ENCODE data around the gene NFAM1. TPM values are rescaled to one million over a fixed set of nuclear protein-coding genes. Genes with fewer than 3 reads are reported as not detected.

Gene NFAM1
- total and polyA plus RNA-seq, 3 donors from 2014 or later = 0.71 to 2.8 (median 1.2) TPM

GRCh38 chr22:42442748-42443147 is 10.5 kb upstream of the NFAM1 start:
- no peak for DNase-seq
- intact Hi-C loops (cut with DNase I; ENCODE audit: low total_unique reads) = no loop called here
- Histone ChIP-seq H3K27me3 (no peaks in the 10 kb centered on the region), H3K36me3 (ENCODE audit: low read depth, missing control alignments) (no peaks in the 10 kb centered on the region), H3K4me3 (no peak overlapping the region), H3K4me1 (peaks cover 13% of the 10 kb centered on the region), H3K27ac (no peak overlapping the region), H3K9me3 (no peaks in the 10 kb centered on the region)
- TF ChIP-seq CTCF (IDR thresholded peaks at IDR 0.05) (no peak), POLR2A (IDR thresholded peaks at IDR 0.05) (no peak)
- WGBS, 2 donors = 84 to 94% methylated on average over 4 of the region's 4 CpGs

GRCh38 chr22:42440728-42441127 is 8.5 kb upstream of the NFAM1 start:
- Histone ChIP-seq H3K4me3 (no peak overlapping the region), H3K4me1 (peaks cover 24% of the 10 kb centered on the region), H3K27ac (no peak overlapping the region), H3K27me3 (no peaks in the 10 kb centered on the region), H3K9me3 (no peaks in the 10 kb centered on the region), H3K36me3 (ENCODE audit: low read depth, missing control alignments) (no peaks in the 10 kb centered on the region)
- 87 to 92% methylated on average over 14 to 15 of the region's 15 CpGs for WGBS, 2 donors
- DNase-seq = no peak
- TF ChIP-seq POLR2A (IDR thresholded peaks at IDR 0.05) = no peak
- no peak for TF ChIP-seq CTCF (IDR thresholded peaks at IDR 0.05)
- intact Hi-C loops (cut with DNase I; ENCODE audit: low total_unique reads) = no loop called here

GRCh38 chr22:42439821-42440674 is 7.8 kb upstream of the NFAM1 start:
- H3K4me1 ChIP-seq = peaks cover 24% of the 10 kb centered on the region
- H3K9me3 ChIP-seq = no peaks in the 10 kb centered on the region
- DNase-seq = no peak
- TF ChIP-seq POLR2A (IDR thresholded peaks at IDR 0.05) = no peak
- TF ChIP-seq CTCF (IDR thresholded peaks at IDR 0.05) = no peak
- no peak overlapping the region for H3K4me3 ChIP-seq
- intact Hi-C loops (cut with DNase I; ENCODE audit: low total_unique reads) = no loop called here
- no peak overlapping the region for H3K27ac ChIP-seq
- 78% methylated on average over 20 of the region's 20 CpGs for WGBS, 2 donors
- no peaks in the 10 kb centered on the region for H3K36me3 ChIP-seq (ENCODE audit: low read depth, missing control alignments)
- no peaks in the 10 kb centered on the region for H3K27me3 ChIP-seq

- Histone ChIP-seq H3K4me3 (no peak overlapping the region), H3K9me3 (no peaks in the 10 kb centered on the region), H3K4me1 (peaks cover 23% of the 10 kb centered on the region), H3K36me3 (ENCODE audit: low read depth, missing control alignments) (no peaks in the 10 kb centered on the region), H3K27ac (no peak overlapping the region), H3K27me3 (no peaks in the 10 kb centered on the region)
- DNase-seq = no peak
- 86 to 87% methylated on average over 13 of the region's 13 CpGs for WGBS, 2 donors
- no peak for TF ChIP-seq CTCF (IDR thresholded peaks at IDR 0.05)
- TF ChIP-seq POLR2A (IDR thresholded peaks at IDR 0.05) = no peak
- intact Hi-C loops (cut with DNase I; ENCODE audit: low total_unique reads) = no loop called here
Measured at GRCh38 chr22:42439021-42439567, 6.9 kb upstream of the NFAM1 start.
